GM23248 (cell line): ENCODE results near the gene GRIN2C. TPM values are rescaled to one million over a fixed set of nuclear protein-coding genes. Genes with fewer than 3 reads are reported as not detected.
"Not testable (repeated sequence)": the region's sequence is repeated elsewhere in the genome, so short reads cannot be mapped to it uniquely, and the experiment has no call there.

Source experiments
- DNase-seq: peaks from one replicate; pipeline ENCODE4 v3.0.0-alpha.2; 2015
- H2AFZ ChIP-seq: fragments of 200-600 bp; sonication (generic); 2 replicates; pipeline ENCODE4 v1.6.1; 2016; ENCODE audit warnings: antibody characterized with exemption
- H3F3A ChIP-seq: fragments of 200-600 bp; sonication (generic); 2 replicates; pipeline ENCODE4 v1.6.1; 2016; ENCODE audit warnings: mild to moderate bottlenecking, antibody characterized with exemption, mixed run types; ENCODE audit not compliant: insufficient read depth
- H3K27ac ChIP-seq: fragments of 200-600 bp; sonication (generic); 2 replicates; pipeline ENCODE4 v1.5.1; 2016; ENCODE audit warnings: mild to moderate bottlenecking
- H3K27me3 ChIP-seq: fragments of 200-600 bp; sonication (generic); replicated peaks from 2 replicates; pipeline ENCODE4 v1.6.1; 2016; ENCODE audit warnings: mild to moderate bottlenecking; ENCODE audit not compliant: insufficient read depth
- H3K36me3 ChIP-seq: fragments of 200-600 bp; sonication (generic); 2 replicates; pipeline ENCODE4 v1.6.1; 2016; ENCODE audit warnings: low read depth, mild to moderate bottlenecking
- H3K4me1 ChIP-seq: fragments of 200-600 bp; sonication (generic); 2 replicates; pipeline ENCODE4 v1.6.1; 2016; ENCODE audit warnings: mild to moderate bottlenecking; ENCODE audit not compliant: insufficient read depth
- H3K4me2 ChIP-seq: fragments of 200-600 bp; sonication (generic); one replicate; pipeline ENCODE4 v1.6.1; 2016; ENCODE audit warnings: mild to moderate bottlenecking; ENCODE audit not compliant: unreplicated experiment
- H3K4me3 ChIP-seq: fragments of 200-600 bp; sonication (generic); 2 replicates; pipeline ENCODE4 v1.5.1; 2016; ENCODE audit warnings: mild to moderate bottlenecking
- H3K79me2 ChIP-seq: fragments of 200-600 bp; sonication (generic); 2 replicates; pipeline ENCODE4 v1.6.1; 2016; ENCODE audit warnings: mild to moderate bottlenecking; ENCODE audit not compliant: insufficient read depth
- H3K9ac ChIP-seq: fragments of 200-600 bp; sonication (generic); 2 replicates; pipeline ENCODE4 v1.6.1; 2016; ENCODE audit warnings: mild to moderate bottlenecking
- H3K9me2 ChIP-seq: fragments of 200-600 bp; sonication (generic); 2 replicates; pipeline ENCODE4 v1.6.1; 2016; ENCODE audit warnings: mixed run types, mild to moderate bottlenecking, moderate library complexity; ENCODE audit not compliant: insufficient read depth
- H3K9me3 ChIP-seq: fragments of 200-600 bp; sonication (generic); one replicate; pipeline ENCODE4 v1.6.1; 2017; ENCODE audit warnings: low read depth
- H4K20me1 ChIP-seq: fragments of 200-600 bp; sonication (generic); 2 replicates; pipeline ENCODE4 v1.6.0; 2016; ENCODE audit not compliant: insufficient read depth
- EZH2 ChIP-seq: fragments of 200-600 bp; sonication (generic); IDR thresholded peaks from 2 replicates; pipeline ENCODE4 v1.6.1; 2018; ENCODE audit warnings: antibody characterized with exemption, mild to moderate bottlenecking; ENCODE audit not compliant: insufficient read depth, poor library complexity, severe bottlenecking
- EZH2phosphoT487 ChIP-seq: fragments of 200-600 bp; sonication (generic); IDR thresholded peaks from 2 replicates; pipeline ENCODE4 v1.6.1; 2018; ENCODE audit warnings: antibody characterized with exemption, moderate library complexity, mild to moderate bottlenecking, low read depth; ENCODE audit not compliant: insufficient read depth
- WGBS, 2 experiments: methylation state at CpG; one replicate each; pipeline ENCODE4 v1.1.6; 2015 to 2017; ENCODE audit warnings: low lambda C conversion rate in 2 of 2, low coverage in 1 of 2; ENCODE audit errors: missing lambda C conversion rate in 2 of 2; 5-methylcytosine and 5-hydroxymethylcytosine counted together
- in situ Hi-C: fragments of 300-500 bp; cut with MboI; formaldehyde crosslinking; loops from 2 replicates; pipeline ENCODE4 v1.15.0; 2020
- polyA plus RNA-seq: library from polyadenylated mRNA; unstranded; fragments of >200 nt; fragmentation: Nextera tagmentation; extraction: Ambion mirVana; gene quantifications from 2 replicates; pipeline ENCODE4 v1.2.1, GENCODE V29; 2016
- total RNA-seq: library from RNA; depleted of rRNA; stranded (reverse); fragments of >200 nt; shearing (Covaris generic); gene quantifications from 2 replicates; pipeline ENCODE4 v1.2.3, GENCODE V29; 2014; rRNA removed

GRIN2C gene
- not detected in 2 replicates for total RNA-seq
- not detected in 2 replicates for polyA plus RNA-seq

DNA sequence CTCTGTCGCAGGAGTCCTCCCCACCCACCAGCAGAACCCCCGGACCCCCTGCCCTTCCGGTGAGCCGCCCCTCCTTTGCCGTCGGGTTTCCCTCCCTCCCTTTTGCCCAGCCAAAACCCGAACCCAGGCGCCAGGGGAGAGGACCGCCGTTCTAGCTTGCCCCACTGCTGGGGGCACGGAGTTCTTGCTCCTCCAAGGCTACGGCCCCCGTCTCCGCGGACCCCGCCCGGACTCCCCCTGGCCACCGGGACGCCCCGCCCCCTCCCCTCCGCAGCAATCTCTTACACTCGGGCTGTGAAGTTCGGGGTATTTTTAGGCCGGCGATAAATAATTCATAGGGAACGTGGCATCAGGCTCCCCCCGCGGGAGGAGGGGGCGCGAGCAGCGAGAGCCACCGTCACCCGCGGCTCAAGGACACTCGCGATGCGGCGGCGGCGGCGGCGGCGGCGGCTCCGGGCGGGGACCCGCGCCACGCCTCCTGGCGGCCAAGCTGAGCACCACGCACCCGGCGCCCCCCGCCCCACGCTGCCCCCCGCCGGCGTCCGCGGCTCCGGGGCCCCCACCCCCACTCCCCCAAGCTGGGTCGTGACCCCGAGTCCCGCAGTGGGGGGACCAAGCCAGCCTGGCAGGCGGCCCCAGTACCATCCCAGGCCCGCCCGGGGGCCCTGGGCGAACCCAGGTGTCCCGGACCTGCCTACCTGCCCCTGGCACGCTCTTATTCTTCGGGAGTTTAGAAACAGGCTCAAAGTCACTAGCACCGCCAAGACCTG lies at the start of gene GRIN2C:
Gene GRIN2C, minus strand, starts transcription at position 427 of the 770 bp plus-strand sequence. CDS start 4,793 bp downstream, outside the sequence.
- Histone ChIP-seq H3K4me1 (no peaks in the 10 kb centered on the region), H3K27me3 (peaks cover 62% of the 10 kb centered on the region), H3K9ac (no peak within 1 kb of the TSS), H3K4me3 (no peak within 1 kb of the TSS), H4K20me1 (no peaks in the 10 kb centered on the region), H3F3A (no peaks in the 10 kb centered on the region), H3K36me3 (no peaks in the 10 kb centered on the region), H3K79me2 (no peaks in the 10 kb centered on the region), H2AFZ (no peak within 1 kb of the TSS), H3K4me2 (no peak within 1 kb of the TSS), H3K9me3 (no peaks in the 10 kb centered on the region), H3K27ac (no peak within 1 kb of the TSS), H3K9me2 (no peaks in the 10 kb centered on the region)
- no peak for TF ChIP-seq EZH2phosphoT487
- TF ChIP-seq EZH2: no peak
- DNase-seq: no peak
- in situ Hi-C loops: loop anchor here (10.0 kb wide), 1 partner anchor 115 kb away; the partner anchor contains the start of gene NHERF1
- 3% methylated on average over 31 to 59 of the region's 72 CpGs for WGBS, 2 experiments

DNA sequence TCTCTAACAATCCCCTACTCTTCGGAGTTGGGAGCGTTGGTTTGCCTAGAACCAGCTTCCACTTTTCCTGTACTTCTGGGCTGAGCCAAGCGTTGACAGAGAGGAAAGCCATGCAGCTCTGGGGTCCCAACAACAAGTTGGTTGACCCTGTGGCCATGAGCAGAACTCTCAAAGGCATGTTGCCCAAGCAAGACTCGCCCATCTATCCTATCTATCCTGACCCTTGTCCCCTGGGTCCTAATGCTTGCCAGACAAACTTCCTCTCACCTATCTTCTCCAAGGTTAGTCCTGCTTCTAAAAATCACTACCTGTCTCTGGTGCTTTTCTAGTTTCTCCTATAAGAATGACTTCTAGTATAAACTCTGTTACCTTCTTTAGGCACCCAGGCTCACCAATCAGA lies 49.4 kb upstream of the GRIN2C start:
- H3K36me3 ChIP-seq, in situ Hi-C loops, H3K79me2 ChIP-seq, H4K20me1 ChIP-seq, H3K27me3 ChIP-seq, H3K27ac ChIP-seq, H3K4me2 ChIP-seq, H3K9ac ChIP-seq, H3K9me3 ChIP-seq, DNase-seq, H3K4me3 ChIP-seq, H3K4me1 ChIP-seq, H3K9me2 ChIP-seq, H2AFZ ChIP-seq, H3F3A ChIP-seq: not testable (repeated sequence)
- 58 to 63% methylated on average over 4 of the region's 4 CpGs for WGBS, 2 experiments

DNA sequence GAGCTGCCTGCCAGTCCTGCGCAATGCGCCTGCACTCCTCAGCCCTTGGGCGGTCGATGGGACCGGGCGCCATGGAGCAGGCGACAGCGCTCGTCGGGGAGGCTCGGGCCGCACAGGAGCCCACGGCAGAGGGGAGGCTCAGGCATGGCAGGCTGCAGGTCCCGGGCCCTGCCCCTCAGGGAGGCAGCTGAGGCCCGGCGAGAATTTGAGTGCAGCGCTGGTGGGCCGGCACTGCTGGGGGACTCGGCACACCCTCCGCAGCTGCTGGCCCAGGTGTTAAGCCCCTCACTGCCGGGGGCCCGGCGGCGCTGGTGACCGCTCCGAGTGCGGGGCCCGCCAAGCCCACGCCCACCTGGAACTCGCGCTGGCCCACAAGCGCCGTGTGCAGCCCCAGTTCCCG lies 47.3 kb upstream of the GRIN2C start:
- Histone ChIP-seq H3K9me2 (no peaks in the 10 kb centered on the region), H4K20me1 (no peaks in the 10 kb centered on the region), H3K9me3 (no peaks in the 10 kb centered on the region), H3K4me2 (no peak overlapping the region), H2AFZ (no peak overlapping the region), H3K4me3 (no peak overlapping the region), H3F3A (no peaks in the 10 kb centered on the region), H3K36me3 (no peaks in the 10 kb centered on the region), H3K27me3 (peaks cover 12% of the 10 kb centered on the region; the same call in 1 of the 2 replicates), H3K27ac (no peak overlapping the region), H3K9ac (no peak overlapping the region), H3K79me2 (no peaks in the 10 kb centered on the region), H3K4me1 (no peaks in the 10 kb centered on the region)
- in situ Hi-C loops: no loop called here
- TF ChIP-seq EZH2phosphoT487 (no peak), EZH2 (no peak)
- WGBS, 2 experiments: 82 to 84% methylated on average over 23 to 34 of the region's 34 CpGs
- DNase-seq: no peak

DNA sequence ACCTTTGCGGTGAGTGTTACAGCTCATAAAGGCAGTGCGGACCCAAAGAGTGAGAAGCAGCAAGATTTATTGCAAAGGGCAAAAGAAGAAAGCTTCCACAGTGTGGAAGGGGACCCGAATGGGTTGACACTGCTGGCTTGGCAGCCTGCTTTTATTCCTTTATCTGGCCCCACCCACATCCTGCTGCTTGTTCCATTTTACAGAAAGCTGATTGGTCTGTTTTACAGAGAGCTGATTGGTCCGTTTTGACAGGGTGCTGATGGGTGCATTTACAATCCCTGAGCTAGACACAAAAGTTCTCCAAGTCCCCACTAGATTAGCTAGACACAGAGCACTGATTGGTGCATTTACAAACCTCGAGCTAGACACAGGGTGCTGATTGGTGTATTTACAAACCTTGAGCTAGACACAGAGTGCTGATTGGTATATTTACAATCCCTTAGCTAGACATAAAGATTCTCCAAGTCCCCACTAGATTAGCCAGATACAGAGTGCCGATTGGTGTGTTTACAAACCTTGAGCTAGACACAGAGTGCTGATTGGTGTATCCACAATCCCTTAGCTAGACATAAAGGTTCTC lies 46.6 kb upstream of the GRIN2C start:
- H3F3A ChIP-seq, H4K20me1 ChIP-seq, DNase-seq, in situ Hi-C loops, H3K36me3 ChIP-seq, H3K4me1 ChIP-seq, H3K79me2 ChIP-seq, H3K9me2 ChIP-seq, H3K9ac ChIP-seq, H3K9me3 ChIP-seq, H3K4me2 ChIP-seq, H2AFZ ChIP-seq, H3K4me3 ChIP-seq, H3K27ac ChIP-seq: not testable (repeated sequence)
- H3K27me3 ChIP-seq: peaks cover 19% of the 10 kb centered on the region; the same call in 1 of the 2 replicates
- WGBS, 2 experiments: 48 to 55% methylated on average over 6 of the region's 6 CpGs
